Mucosa of rectum (tissue), 2 donors: ENCODE data around the gene PPP2R2D.
"Not testable (repeated sequence)": the region's sequence is repeated elsewhere in the genome, so short reads cannot be mapped to it uniquely, and the experiment has no call there.

Experiments used
- H3K27ac ChIP-seq, 2 donors: one replicate each; pipeline ENCODE4 v1.7.0; 2013; ENCODE audit warnings: inconsistent platforms in 2 of 2, low read depth in 2 of 2, low read length in 2 of 2
- H3K27me3 ChIP-seq, 2 donors: one replicate each; pipeline ENCODE4 v1.7.0; 2013; ENCODE audit warnings: low read length in 2 of 2; ENCODE audit not compliant: control insufficient read depth in 2 of 2, insufficient read depth in 2 of 2
- H3K36me3 ChIP-seq, 2 donors: one replicate each; pipeline ENCODE4 v1.7.0; 2013; ENCODE audit warnings: low read length in 2 of 2; ENCODE audit not compliant: control insufficient read depth in 2 of 2, insufficient read depth in 2 of 2
- H3K4me1 ChIP-seq, 2 donors: one replicate each; pipeline ENCODE4 v1.7.0; 2013; ENCODE audit warnings: low read length in 2 of 2, mild to moderate bottlenecking in 1 of 2; ENCODE audit not compliant: control insufficient read depth in 2 of 2, insufficient read depth in 2 of 2
- H3K4me3 ChIP-seq, 2 donors: one replicate each; pipeline ENCODE4 v1.7.0; 2013; ENCODE audit warnings: low read length in 2 of 2
- H3K9ac ChIP-seq, 2 donors: one replicate each; pipeline ENCODE4 v1.7.0; 2013; ENCODE audit warnings: low read length in 2 of 2, low read depth in 1 of 2, mild to moderate bottlenecking in 1 of 2
- H3K9me3 ChIP-seq, 2 donors: one replicate each; pipeline ENCODE4 v1.7.0; 2013; ENCODE audit warnings: low read length in 2 of 2; ENCODE audit not compliant: control insufficient read depth in 2 of 2
- donor health status: healthy.
- donor health status: Normal muscosa, but diverticular disease.

The PPP2R2D gene

GRCh38 chr10:131947631-131948347 is 47.0 kb downstream of the PPP2R2D start:
- Histone ChIP-seq H3K4me3 (no peak overlapping the region), H3K4me1 (no peaks in the 10 kb centered on the region), H3K9ac (no peak overlapping the region), H3K36me3 (peaks cover 55 to 62% of the 10 kb centered on the region in 2 donors), H3K27me3 (no peaks in the 10 kb centered on the region), H3K27ac (no peak overlapping the region), H3K9me3 (no peaks in the 10 kb centered on the region)

GRCh38 chr10:131948501-131948900 is 47.7 kb downstream of the PPP2R2D start:
- peaks cover 55 to 62% of the 10 kb centered on the region in 2 donors for H3K36me3 ChIP-seq
- H3K9me3 ChIP-seq, result no peaks in the 10 kb centered on the region
- no peak overlapping the region for H3K4me3 ChIP-seq
- no peak overlapping the region for H3K9ac ChIP-seq
- no peak overlapping the region for H3K27ac ChIP-seq
- no peaks in the 10 kb centered on the region for H3K27me3 ChIP-seq
- H3K4me1 ChIP-seq, result no peaks in the 10 kb centered on the region

- Histone ChIP-seq H3K36me3 (peaks cover 57 to 62% of the 10 kb centered on the region in 2 donors), H3K4me1 (no peaks in the 10 kb centered on the region), H3K4me3 (no peak overlapping the region), H3K27me3 (no peaks in the 10 kb centered on the region), H3K9ac (no peak overlapping the region), H3K9me3 (no peaks in the 10 kb centered on the region), H3K27ac (no peak overlapping the region)
Observed at GRCh38 chr10:131949041-131949862, 48.4 kb downstream of the PPP2R2D start.

- not testable (repeated sequence) for H3K27ac ChIP-seq, H3K9ac ChIP-seq, H3K9me3 ChIP-seq, H3K4me3 ChIP-seq, H3K4me1 ChIP-seq, H3K27me3 ChIP-seq
- peaks cover 58 to 65% of the 10 kb centered on the region in 2 donors for H3K36me3 ChIP-seq
Observed at GRCh38 chr10:131949908-131950307, 49.1 kb downstream of the PPP2R2D start.

- Histone ChIP-seq H3K27me3 (no peaks in the 10 kb centered on the region), H3K9me3 (no peaks in the 10 kb centered on the region), H3K9ac (no peak overlapping the region), H3K27ac (no peak overlapping the region), H3K4me1 (no peaks in the 10 kb centered on the region), H3K4me3 (no peak overlapping the region), H3K36me3 (peaks cover 50 to 57% of the 10 kb centered on the region in 2 donors)
Observed at GRCh38 chr10:131954356-131954965, 53.7 kb downstream of the PPP2R2D start.

- Histone ChIP-seq H3K9ac (no peak overlapping the region), H3K4me3 (no peak overlapping the region)
Observed at GRCh38 chr10:131955591-131956340, 55.0 kb downstream of the PPP2R2D start.

GRCh38 chr10:131959841-131960240 is 59.0 kb downstream of the PPP2R2D start:
- no peaks in the 10 kb centered on the region for H3K27me3 ChIP-seq
- H3K36me3 ChIP-seq, result peaks cover 36 to 37% of the 10 kb centered on the region in 2 donors
- no peak overlapping the region for H3K4me3 ChIP-seq
- H3K4me1 ChIP-seq, result no peaks in the 10 kb centered on the region
- no peak overlapping the region for H3K9ac ChIP-seq
- H3K27ac ChIP-seq, result no peak overlapping the region
- H3K9me3 ChIP-seq, result no peaks in the 10 kb centered on the region

More at GRCh38 chr10:131955591-131956340, 55.0 kb downstream of the PPP2R2D start:
- Histone ChIP-seq H3K27me3 (no peaks in the 10 kb centered on the region), H3K27ac (no peak overlapping the region), H3K4me1 (no peaks in the 10 kb centered on the region), H3K9me3 (no peaks in the 10 kb centered on the region), H3K36me3 (peaks cover 48 to 51% of the 10 kb centered on the region in 2 donors)

GRCh38 chr10:131960631-131961046 is 59.8 kb downstream of the PPP2R2D start:
- Histone ChIP-seq H3K9ac (no peak overlapping the region), H3K27ac (no peak overlapping the region), H3K36me3 (peaks cover 29 to 30% of the 10 kb centered on the region in 2 donors), H3K4me3 (no peak overlapping the region), H3K9me3 (no peaks in the 10 kb centered on the region), H3K4me1 (no peaks in the 10 kb centered on the region), H3K27me3 (no peaks in the 10 kb centered on the region)

GRCh38 chr10:131961047-131961776 is 60.4 kb downstream of the PPP2R2D start:
- no peaks in the 10 kb centered on the region for H3K4me1 ChIP-seq
- peaks cover 24% of the 10 kb centered on the region in 2 donors for H3K36me3 ChIP-seq
- H3K4me3 ChIP-seq, result no peak overlapping the region
- no peak overlapping the region for H3K27ac ChIP-seq
- no peak overlapping the region for H3K9ac ChIP-seq
- no peaks in the 10 kb centered on the region for H3K9me3 ChIP-seq
- no peaks in the 10 kb centered on the region for H3K27me3 ChIP-seq
